ENCODE data around the gene EZH1.
"Not testable (repeated sequence)": the region's sequence is repeated elsewhere in the genome, so short reads cannot be mapped to it uniquely, and the experiment has no call there.

DNA sequence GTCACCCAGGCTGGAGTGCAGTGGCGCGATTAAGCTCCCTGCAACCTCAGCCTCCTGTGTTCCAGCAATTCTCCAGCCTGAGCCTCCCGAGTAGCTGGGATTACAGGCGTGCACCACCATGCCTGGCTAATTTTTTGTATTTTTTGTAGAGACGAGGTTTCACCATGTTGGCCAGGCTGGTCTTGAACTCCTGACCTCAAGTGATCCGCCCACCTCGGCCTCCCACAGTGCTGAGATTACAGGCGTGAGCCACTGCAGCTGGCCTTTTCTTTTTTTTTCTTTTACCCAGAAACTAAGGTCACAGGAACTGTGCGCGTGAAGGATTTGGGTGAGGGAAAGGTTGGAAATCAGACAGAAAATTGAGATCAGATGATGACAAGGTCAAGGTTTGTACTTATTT lies 25.1 kb upstream of the EZH1 start:
- not testable (repeated sequence) for TF ChIP-seq TCF4 (CRISPR knock-in tag; IDR thresholded peaks at IDR 0.05; ENCODE audit: borderline replicate concordance); CREB5 (CRISPR knock-in tag; IDR thresholded peaks at IDR 0.05; ENCODE audit: low read depth)
- TF ChIP-seq, protein P1, sequence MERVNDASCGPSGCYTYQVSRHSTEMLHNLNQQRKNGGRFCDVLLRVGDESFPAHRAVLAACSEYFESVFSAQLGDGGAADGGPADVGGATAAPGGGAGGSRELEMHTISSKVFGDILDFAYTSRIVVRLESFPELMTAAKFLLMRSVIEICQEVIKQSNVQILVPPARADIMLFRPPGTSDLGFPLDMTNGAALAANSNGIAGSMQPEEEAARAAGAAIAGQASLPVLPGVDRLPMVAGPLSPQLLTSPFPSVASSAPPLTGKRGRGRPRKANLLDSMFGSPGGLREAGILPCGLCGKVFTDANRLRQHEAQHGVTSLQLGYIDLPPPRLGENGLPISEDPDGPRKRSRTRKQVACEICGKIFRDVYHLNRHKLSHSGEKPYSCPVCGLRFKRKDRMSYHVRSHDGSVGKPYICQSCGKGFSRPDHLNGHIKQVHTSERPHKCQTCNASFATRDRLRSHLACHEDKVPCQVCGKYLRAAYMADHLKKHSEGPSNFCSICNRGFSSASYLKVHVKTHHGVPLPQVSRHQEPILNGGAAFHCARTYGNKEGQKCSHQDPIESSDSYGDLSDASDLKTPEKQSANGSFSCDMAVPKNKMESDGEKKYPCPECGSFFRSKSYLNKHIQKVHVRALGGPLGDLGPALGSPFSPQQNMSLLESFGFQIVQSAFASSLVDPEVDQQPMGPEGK (CRISPR knock-in tag; IDR thresholded peaks at IDR 0.05; ENCODE audit: borderline replicate concordance) = not testable (repeated sequence)

Data from SK-N-SH treated with all-trans-retinoic acid at 6 μM for 48 hours (cell line).